Measurements from ENCODE around the gene DOCK7.
A peak's percentile ranks its signal among the peaks of the same experiment; 100 is the strongest.
"Not testable (repeated sequence)": the region's sequence is repeated elsewhere in the genome, so short reads cannot be mapped to it uniquely, and the experiment has no call there.

DOCK7 gene

GRCh38 chr1:62691062-62691844, 3.1 kb upstream of the DOCK7 start:
- no peak for DNase-seq

GRCh38 chr1:62689524-62689923, 1.3 kb upstream of the DOCK7 start:
- DNase-seq: no peak

- DNase-seq: no peak
These were observed 500 bp upstream of the DOCK7 start for GRCh38 chr1:62688687-62689085.

- DNase-seq: peak; percentile 87
These were observed 724 bp downstream of the DOCK7 start for GRCh38 chr1:62687421-62687902.

- no peak for DNase-seq
These were observed 1.4 kb downstream of the DOCK7 start for GRCh38 chr1:62686822-62687221.

- no peak for DNase-seq
These were observed 2.7 kb downstream of the DOCK7 start for GRCh38 chr1:62685431-62685859.

GRCh38 chr1:62682531-62682930, 5.7 kb downstream of the DOCK7 start:
- no peak for DNase-seq

GRCh38 chr1:62680992-62681391, 7.2 kb downstream of the DOCK7 start:
- DNase-seq: not testable (repeated sequence)

GRCh38 chr1:62677822-62678221, 10.4 kb downstream of the DOCK7 start:
- not testable (repeated sequence) for DNase-seq

- DNase-seq: peak; percentile 37
These were observed 11.4 kb downstream of the DOCK7 start for GRCh38 chr1:62676611-62677356.

GRCh38 chr1:62673629-62674028, 14.6 kb downstream of the DOCK7 start:
- DNase-seq: no peak

- DNase-seq: no peak
These were observed 16.2 kb downstream of the DOCK7 start for GRCh38 chr1:62672029-62672428.

GRCh38 chr1:62654744-62655143, 33.4 kb downstream of the DOCK7 start:
- no peak for DNase-seq

- DNase-seq: no peak
These were observed 35.8 kb downstream of the DOCK7 start for GRCh38 chr1:62652387-62652786.

- DNase-seq: no peak
These were observed 44.9 kb downstream of the DOCK7 start for GRCh38 chr1:62643283-62643682.

GRCh38 chr1:62637392-62638105, 50.6 kb downstream of the DOCK7 start:
- DNase-seq: no peak

- no peak for DNase-seq
These were observed 59.7 kb downstream of the DOCK7 start for GRCh38 chr1:62628506-62628905.

GRCh38 chr1:62625415-62625814, 62.8 kb downstream of the DOCK7 start:
- DNase-seq: no peak

- peak; percentile 3 for DNase-seq
These were observed 66.3 kb downstream of the DOCK7 start for GRCh38 chr1:62621907-62622306.

- no peak for DNase-seq
These were observed 74.3 kb downstream of the DOCK7 start for GRCh38 chr1:62613890-62614289.

GRCh38 chr1:62613325-62613727, 74.9 kb downstream of the DOCK7 start:
- DNase-seq: no peak

- DNase-seq: no peak
These were observed 75.4 kb downstream of the DOCK7 start for GRCh38 chr1:62612770-62613169.

GRCh38 chr1:62610588-62610987, 77.6 kb downstream of the DOCK7 start:
- not testable (repeated sequence) for DNase-seq
